ENCODE data around the gene WDR73. TPM values are rescaled to one million over a fixed set of nuclear protein-coding genes. Genes with fewer than 3 reads are reported as not detected.

Gene WDR73
- total and polyA plus RNA-seq, 9 of the 15 experiments (the other 6 are each of a cell fraction or from before 2014, with no cell fraction given): 9.2 to 25.4 (median 21.7) TPM

- TF ChIP-seq ZNF696 (CRISPR knock-in tag; conservative IDR thresholded peaks at IDR 0.05) (no peak), ZNF512 (tag; IDR thresholded peaks at IDR 0.05) (no peak), ZFP91 (CRISPR knock-in tag; IDR thresholded peaks at IDR 0.05) (no peak), CREB1 (IDR thresholded peaks at IDR 0.05) (no peak), CREB1 (CRISPR knock-in tag; IDR thresholded peaks at IDR 0.05) (peak; percentile 52; the same call in 1 of the 2 replicates), GTF2E2 (tag; IDR thresholded peaks at IDR 0.05) (0 out of 2 replicates have a peak, but pooled peaks have one; percentile 59), ELF2 (CRISPR knock-in tag; IDR thresholded peaks at IDR 0.05) (peak; percentile 85), POLR2G (IDR thresholded peaks at IDR 0.05; ENCODE audit: low read depth, low read length) (peak; percentile 94), CBFA2T3 (IDR thresholded peaks at IDR 0.05) (no peak), SMAD1 (IDR thresholded peaks at IDR 0.05; ENCODE audit: low read depth, low read length, partially characterized antibody) (no peak), PURB (CRISPR knock-in tag; IDR thresholded peaks at IDR 0.05; ENCODE audit: low read depth) (no peak), CBFA2T2 (conservative IDR thresholded peaks at IDR 0.05) (no peak), ZBTB33 (CRISPR knock-in tag; IDR thresholded peaks at IDR 0.05) (peak; percentile 67; the same call in 1 of the 2 replicates), RCOR1 (IDR thresholded peaks at IDR 0.05; ENCODE audit: borderline replicate concordance in 1 of 2, low read depth in 2 of 2, low read length in 2 of 2) (no peak), ZBTB43 (CRISPR knock-in tag; IDR thresholded peaks at IDR 0.05) (0 out of 2 replicates have a peak, but pooled peaks have one; percentile 43), AFF1 (IDR thresholded peaks at IDR 0.05; ENCODE audit: low read depth in 1 of 2, partially characterized antibody in 2 of 2) (peak in 1 of 2 experiments; percentile 21)
Measured at GRCh38 chr15:84653910-84654688, at the start of gene WDR73 (continued).
